ENCODE data around the gene MAML2.

DNA sequence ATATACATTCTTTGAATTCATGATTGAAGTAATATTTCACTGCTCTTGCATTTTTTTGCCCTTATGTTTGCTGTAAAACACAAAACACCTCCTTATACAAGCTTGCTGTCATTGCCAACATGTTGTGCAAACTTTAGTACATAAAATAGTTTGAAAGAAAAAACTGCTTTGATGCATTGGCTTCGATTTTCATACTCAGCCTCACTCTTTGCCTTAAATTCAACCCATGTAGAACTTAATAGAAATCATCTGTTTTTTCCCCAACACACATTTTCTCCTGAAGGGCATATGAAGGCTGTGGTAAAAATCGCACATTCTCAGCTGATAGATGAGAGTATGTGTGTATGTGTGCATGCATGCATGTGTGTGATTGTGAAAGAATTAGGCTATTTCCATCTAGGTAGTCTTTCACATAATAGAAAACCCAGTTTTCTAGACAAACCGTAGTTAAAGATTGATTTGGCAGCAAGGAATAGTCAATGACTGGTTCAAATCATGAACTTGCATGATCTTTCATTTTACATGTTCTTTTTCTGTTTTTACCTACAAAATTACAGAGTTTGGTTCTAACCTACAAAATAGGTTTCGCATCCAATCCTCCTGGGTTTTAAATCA, 346.3 kb downstream of the MAML2 start:
- TF ChIP-seq, protein P1, sequence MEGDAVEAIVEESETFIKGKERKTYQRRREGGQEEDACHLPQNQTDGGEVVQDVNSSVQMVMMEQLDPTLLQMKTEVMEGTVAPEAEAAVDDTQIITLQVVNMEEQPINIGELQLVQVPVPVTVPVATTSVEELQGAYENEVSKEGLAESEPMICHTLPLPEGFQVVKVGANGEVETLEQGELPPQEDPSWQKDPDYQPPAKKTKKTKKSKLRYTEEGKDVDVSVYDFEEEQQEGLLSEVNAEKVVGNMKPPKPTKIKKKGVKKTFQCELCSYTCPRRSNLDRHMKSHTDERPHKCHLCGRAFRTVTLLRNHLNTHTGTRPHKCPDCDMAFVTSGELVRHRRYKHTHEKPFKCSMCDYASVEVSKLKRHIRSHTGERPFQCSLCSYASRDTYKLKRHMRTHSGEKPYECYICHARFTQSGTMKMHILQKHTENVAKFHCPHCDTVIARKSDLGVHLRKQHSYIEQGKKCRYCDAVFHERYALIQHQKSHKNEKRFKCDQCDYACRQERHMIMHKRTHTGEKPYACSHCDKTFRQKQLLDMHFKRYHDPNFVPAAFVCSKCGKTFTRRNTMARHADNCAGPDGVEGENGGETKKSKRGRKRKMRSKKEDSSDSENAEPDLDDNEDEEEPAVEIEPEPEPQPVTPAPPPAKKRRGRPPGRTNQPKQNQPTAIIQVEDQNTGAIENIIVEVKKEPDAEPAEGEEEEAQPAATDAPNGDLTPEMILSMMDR (IDR thresholded peaks at IDR 0.05), result no peak
- TF ChIP-seq POLR2A (IDR thresholded peaks at IDR 0.05), result no peak
